IPS-NIHi11 (cell line): ENCODE results near the gene EXOC6.
"Not testable (repeated sequence)": the region's sequence is repeated elsewhere in the genome, so short reads cannot be mapped to it uniquely, and the experiment has no call there.

Experiments used
- DNase-seq: peaks from one replicate; pipeline ENCODE4 v3.0.0; 2012; ENCODE audit warnings: mixed read lengths, low spot score

The EXOC6 gene

GRCh38 chr10:93080350-93081046, 232.2 kb downstream of the EXOC6 start:
- DNase-seq: peak; percentile 85

GRCh38 chr10:93081318-93081717, 233.0 kb downstream of the EXOC6 start:
- no peak for DNase-seq

- DNase-seq: peak; percentile 9
These were observed 233.5 kb downstream of the EXOC6 start for GRCh38 chr10:93081834-93082233.

GRCh38 chr10:93083743-93084539, 235.6 kb downstream of the EXOC6 start:
- no peak for DNase-seq

- DNase-seq: no peak
These were observed 237.0 kb downstream of the EXOC6 start for GRCh38 chr10:93085272-93085859.

- no peak for DNase-seq
These were observed 238.0 kb downstream of the EXOC6 start for GRCh38 chr10:93086289-93086688.

- no peak for DNase-seq
These were observed 239.5 kb downstream of the EXOC6 start for GRCh38 chr10:93087846-93088245.

- peak; percentile 7 for DNase-seq
These were observed 240.1 kb downstream of the EXOC6 start for GRCh38 chr10:93088466-93088865.

GRCh38 chr10:93090619-93091018, 242.3 kb downstream of the EXOC6 start:
- DNase-seq: no peak

GRCh38 chr10:93091960-93092359, 243.6 kb downstream of the EXOC6 start:
- DNase-seq: no peak

GRCh38 chr10:93095225-93095624, 246.9 kb downstream of the EXOC6 start:
- peak; percentile 55 for DNase-seq

- no peak for DNase-seq
These were observed 248.6 kb downstream of the EXOC6 start for GRCh38 chr10:93096901-93097300.

GRCh38 chr10:93097386-93097785, 249.1 kb downstream of the EXOC6 start:
- DNase-seq: no peak

- DNase-seq: no peak
These were observed 250.5 kb downstream of the EXOC6 start for GRCh38 chr10:93098816-93099215.

- no peak for DNase-seq
These were observed 251.3 kb downstream of the EXOC6 start for GRCh38 chr10:93099670-93100069.

GRCh38 chr10:93101148-93101547, 252.8 kb downstream of the EXOC6 start:
- DNase-seq: not testable (repeated sequence)

GRCh38 chr10:93103953-93104352, 255.6 kb downstream of the EXOC6 start:
- DNase-seq: no peak

GRCh38 chr10:93106631-93107072, 258.3 kb downstream of the EXOC6 start:
- no peak for DNase-seq
